K562 treated with DMSO at 1 percent for 24 hours (cell line): ENCODE data around the gene COA4. TPM values are rescaled to one million over a fixed set of nuclear protein-coding genes. Genes with fewer than 3 reads are reported as not detected.

Experiments used
- total RNA-seq: library from RNA; unstranded; fragments of 300-600 nt; gene quantifications from 2 replicates; pipeline ENCODE4 v1.2.3, GENCODE V29; 2022; ENCODE audit warnings: low read depth; ENCODE audit not compliant: insufficient read depth

Gene COA4
- 78.8 and 85.9 TPM in 2 replicates for total RNA-seq

GRCh38 chr11:73876424-73877310, at the start of gene COA4, which contains the start of gene PAAF1:
Gene COA4, minus strand, starts transcription at chr11:73876846. Its CDS starts 3,468 bp downstream, at chr11:73873378.
Gene PAAF1, plus strand, starts transcription at chr11:73876999. Its CDS starts 23 bp downstream, at chr11:73877022.

Other genes with a start within 250 kb of the COA4 start
- 0.30 and 0.61 TPM in 2 replicates for gene PLEKHB1, start 230.3 kb downstream of the COA4 start, total RNA-seq
- gene RAB6A, start 115.8 kb downstream of the COA4 start, total RNA-seq, result 108 and 122 TPM in 2 replicates
- 67.9 and 70.0 TPM in 2 replicates for gene MRPL48, start 89.0 kb downstream of the COA4 start, total RNA-seq
- gene PAAF1, start 153 bp upstream of the COA4 start, total RNA-seq, result 23.4 and 26.2 TPM in 2 replicates
- not detected in 2 replicates for gene DNAJB13, start 74.2 kb upstream of the COA4 start, total RNA-seq
- 89.3 and 106 TPM in 2 replicates for gene UCP2, start 106.0 kb upstream of the COA4 start, total RNA-seq
- 0.37 and 2.0 TPM in 2 replicates for gene UCP3, start 132.2 kb upstream of the COA4 start, total RNA-seq